K562 (cell line): Measurements from ENCODE around the gene LRCH1.

Experiments
- JUN ChIP-seq, 2 experiments: sonication (generic) in 1 of 2; formaldehyde crosslinking in 1 of 2; IDR thresholded peaks; 2 replicates each; pipeline versions ENCODE4 v1.6.1 to v1.8.0; 2012 to 2022; ENCODE audit warnings: borderline replicate concordance in 2 of 2, mild to moderate bottlenecking in 2 of 2, improper control_type of control experiment in 1 of 2, low read depth in 1 of 2, low read length in 1 of 2, missing genetic modification reagents in 1 of 2
- SIN3A ChIP-seq, 2 experiments: fragments of 150-350 bp in 1 of 2; IDR thresholded peaks; 2 replicates each; pipeline ENCODE4 v1.6.1; 2011 to 2016; ENCODE audit warnings: borderline replicate concordance in 2 of 2, low read depth in 2 of 2, low read length in 2 of 2, mild to moderate bottlenecking in 2 of 2, moderate library complexity in 2 of 2; ENCODE audit not compliant: control insufficient read depth in 1 of 2
- SRF ChIP-seq, 2 experiments: fragments of 250-450, 450-650 bp in 1 of 2; sonication (Bioruptor Pico) in 1 of 2; sonication (generic) in 1 of 2; formaldehyde crosslinking; IDR thresholded peaks; 2 replicates each; pipeline versions ENCODE4 v1.5.0 to v1.5.1; 2020 to 2022; ENCODE audit warnings: mild to moderate bottlenecking in 1 of 2, missing genetic modification reagents in 1 of 2
- ZNF444 ChIP-seq: fragments of 250-450 bp; sonication (Bioruptor Pico); IDR thresholded peaks from 2 replicates; pipeline ENCODE4 v1.4.0; 2020; ENCODE audit warnings: mild to moderate bottlenecking, moderate library complexity
- ZNF668 ChIP-seq: fragments of 250-450 bp; sonication (Bioruptor Pico); IDR thresholded peaks from 2 replicates; pipeline ENCODE4 v1.8.0; 2022; ENCODE audit warnings: mild to moderate bottlenecking, inconsistent platforms
- ZZZ3 ChIP-seq: fragments of 450-650 bp; IDR thresholded peaks from 2 replicates; pipeline ENCODE4 v1.6.1; 2016; ENCODE audit warnings: antibody characterized with exemption, mild to moderate bottlenecking, moderate library complexity
- TF ChIP-seq, protein P1 (sequence below), 3 experiments: IDR thresholded peaks in 2 of 3; conservative IDR thresholded peaks in 1 of 3; 2 replicates each; pipeline ENCODE4 v1.5.1; 2011 to 2012; ENCODE audit warnings: low read length in 3 of 3, mild to moderate bottlenecking in 3 of 3, control low read depth in 2 of 3, improper control_type of control experiment in 1 of 3, inconsistent platforms in 1 of 3, low read depth in 1 of 3, mixed read lengths in 1 of 3, moderate library complexity in 1 of 3; ENCODE audit not compliant: insufficient read depth in 2 of 3

DNA sequence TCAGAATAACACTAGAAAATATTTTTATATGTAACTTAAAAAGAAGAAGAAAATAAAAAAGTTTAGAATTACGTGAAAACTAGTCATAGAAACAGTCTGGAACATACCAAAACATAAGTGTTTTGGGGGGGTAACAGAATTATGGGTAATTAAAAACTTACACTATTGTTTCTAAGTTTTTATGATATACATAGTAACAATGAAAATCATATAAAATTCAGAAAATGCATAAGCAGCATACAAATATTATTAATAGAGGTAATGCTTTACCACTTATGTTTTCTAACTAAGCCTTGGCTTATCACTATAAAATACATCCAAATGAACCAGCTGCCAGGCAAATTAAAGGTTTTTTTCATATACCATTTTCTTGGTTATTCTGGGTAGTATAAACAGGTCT lies 229.1 kb downstream of the LRCH1 start:
- TF ChIP-seq SRF (CRISPR knock-in tag; IDR thresholded peaks at IDR 0.05) (no peak), ZNF444 (CRISPR knock-in tag) (no peak), SIN3A (IDR thresholded peaks at IDR 0.05; ENCODE audit: borderline replicate concordance in 2 of 2, control insufficient read depth in 1 of 2, low read depth in 2 of 2, low read length in 2 of 2) (no peak), ZZZ3 (no peak), ZNF668 (CRISPR knock-in tag) (no peak), JUN (IDR thresholded peaks at IDR 0.05; ENCODE audit: borderline replicate concordance, low read depth, low read length) (no peak), JUN (CRISPR knock-in tag; IDR thresholded peaks at IDR 0.05; ENCODE audit: borderline replicate concordance) (no peak)
- TF ChIP-seq, protein P1, sequence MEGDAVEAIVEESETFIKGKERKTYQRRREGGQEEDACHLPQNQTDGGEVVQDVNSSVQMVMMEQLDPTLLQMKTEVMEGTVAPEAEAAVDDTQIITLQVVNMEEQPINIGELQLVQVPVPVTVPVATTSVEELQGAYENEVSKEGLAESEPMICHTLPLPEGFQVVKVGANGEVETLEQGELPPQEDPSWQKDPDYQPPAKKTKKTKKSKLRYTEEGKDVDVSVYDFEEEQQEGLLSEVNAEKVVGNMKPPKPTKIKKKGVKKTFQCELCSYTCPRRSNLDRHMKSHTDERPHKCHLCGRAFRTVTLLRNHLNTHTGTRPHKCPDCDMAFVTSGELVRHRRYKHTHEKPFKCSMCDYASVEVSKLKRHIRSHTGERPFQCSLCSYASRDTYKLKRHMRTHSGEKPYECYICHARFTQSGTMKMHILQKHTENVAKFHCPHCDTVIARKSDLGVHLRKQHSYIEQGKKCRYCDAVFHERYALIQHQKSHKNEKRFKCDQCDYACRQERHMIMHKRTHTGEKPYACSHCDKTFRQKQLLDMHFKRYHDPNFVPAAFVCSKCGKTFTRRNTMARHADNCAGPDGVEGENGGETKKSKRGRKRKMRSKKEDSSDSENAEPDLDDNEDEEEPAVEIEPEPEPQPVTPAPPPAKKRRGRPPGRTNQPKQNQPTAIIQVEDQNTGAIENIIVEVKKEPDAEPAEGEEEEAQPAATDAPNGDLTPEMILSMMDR (IDR thresholded peaks at IDR 0.05 in 2 of 3, conservative IDR thresholded peaks at IDR 0.05 in 1 of 3; ENCODE audit: insufficient read depth in 2 of 3, low read depth in 1 of 3, low read length in 3 of 3): no peak
